SU-DHL-6 (cell line): ENCODE data around the gene PAIP2B.

ENCODE experiments used
- EZH2phosphoT487 ChIP-seq: fragments of 200-600 bp; sonication (generic), shearing (Covaris generic); conservative IDR thresholded peaks from 2 replicates; pipeline ENCODE4 v1.6.1; 2018; ENCODE audit warnings: mild to moderate bottlenecking, antibody characterized with exemption, low read length, moderate library complexity, mixed read lengths
- TF ChIP-seq, protein P1 (sequence below): fragments of 200-600 bp; sonication (generic); IDR thresholded peaks from one replicate; pipeline ENCODE4 v1.5.1; 2017; ENCODE audit warnings: antibody characterized with exemption, mild to moderate bottlenecking, low read length, moderate library complexity; ENCODE audit not compliant: insufficient read depth, poor library complexity, severe bottlenecking

DNA sequence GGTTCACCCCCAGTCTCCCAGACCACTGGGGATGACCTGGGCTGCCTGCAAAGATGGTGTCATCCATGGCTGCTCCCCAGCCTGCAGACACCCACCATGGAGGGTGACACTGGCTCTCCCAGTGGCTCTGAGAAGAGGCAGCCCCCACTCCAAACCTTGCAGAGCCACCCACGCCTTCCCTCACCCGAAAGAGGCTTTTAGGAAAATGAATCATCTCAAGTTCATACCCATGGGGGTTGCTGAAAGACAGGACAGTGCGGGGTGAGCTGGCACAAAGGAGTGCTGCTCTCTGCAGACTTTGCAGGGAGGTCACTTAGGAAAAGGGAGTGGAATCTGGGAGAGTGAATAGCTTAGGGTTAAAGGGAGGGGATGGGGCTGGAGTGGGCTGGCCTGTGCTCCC lies 60.1 kb downstream of the PAIP2B start:
- TF ChIP-seq, protein P1, sequence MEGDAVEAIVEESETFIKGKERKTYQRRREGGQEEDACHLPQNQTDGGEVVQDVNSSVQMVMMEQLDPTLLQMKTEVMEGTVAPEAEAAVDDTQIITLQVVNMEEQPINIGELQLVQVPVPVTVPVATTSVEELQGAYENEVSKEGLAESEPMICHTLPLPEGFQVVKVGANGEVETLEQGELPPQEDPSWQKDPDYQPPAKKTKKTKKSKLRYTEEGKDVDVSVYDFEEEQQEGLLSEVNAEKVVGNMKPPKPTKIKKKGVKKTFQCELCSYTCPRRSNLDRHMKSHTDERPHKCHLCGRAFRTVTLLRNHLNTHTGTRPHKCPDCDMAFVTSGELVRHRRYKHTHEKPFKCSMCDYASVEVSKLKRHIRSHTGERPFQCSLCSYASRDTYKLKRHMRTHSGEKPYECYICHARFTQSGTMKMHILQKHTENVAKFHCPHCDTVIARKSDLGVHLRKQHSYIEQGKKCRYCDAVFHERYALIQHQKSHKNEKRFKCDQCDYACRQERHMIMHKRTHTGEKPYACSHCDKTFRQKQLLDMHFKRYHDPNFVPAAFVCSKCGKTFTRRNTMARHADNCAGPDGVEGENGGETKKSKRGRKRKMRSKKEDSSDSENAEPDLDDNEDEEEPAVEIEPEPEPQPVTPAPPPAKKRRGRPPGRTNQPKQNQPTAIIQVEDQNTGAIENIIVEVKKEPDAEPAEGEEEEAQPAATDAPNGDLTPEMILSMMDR: no peak
- no peak for TF ChIP-seq EZH2phosphoT487
